Measurements from ENCODE around the gene SORT1.

DNA sequence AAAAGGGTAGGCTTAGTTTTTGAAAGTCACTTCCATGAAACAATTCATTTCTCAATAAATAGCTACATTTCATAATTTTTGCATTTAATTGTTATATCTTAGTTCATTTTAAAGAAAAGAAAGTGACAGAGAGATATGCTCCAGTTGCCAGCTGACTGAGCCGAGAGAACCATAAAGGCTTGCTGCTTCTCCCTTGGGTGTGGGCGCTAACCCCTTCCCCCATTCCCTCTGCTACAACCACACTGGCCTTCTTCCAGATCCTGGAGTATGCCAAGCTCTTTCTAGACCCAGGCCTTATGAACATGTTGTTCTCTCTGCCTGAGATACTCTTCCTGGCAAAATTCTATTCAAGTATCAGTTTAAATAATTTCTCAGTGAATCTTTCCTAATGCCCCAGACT is 12.3 kb downstream of the SORT1 start:
- TF ChIP-seq, protein P1, sequence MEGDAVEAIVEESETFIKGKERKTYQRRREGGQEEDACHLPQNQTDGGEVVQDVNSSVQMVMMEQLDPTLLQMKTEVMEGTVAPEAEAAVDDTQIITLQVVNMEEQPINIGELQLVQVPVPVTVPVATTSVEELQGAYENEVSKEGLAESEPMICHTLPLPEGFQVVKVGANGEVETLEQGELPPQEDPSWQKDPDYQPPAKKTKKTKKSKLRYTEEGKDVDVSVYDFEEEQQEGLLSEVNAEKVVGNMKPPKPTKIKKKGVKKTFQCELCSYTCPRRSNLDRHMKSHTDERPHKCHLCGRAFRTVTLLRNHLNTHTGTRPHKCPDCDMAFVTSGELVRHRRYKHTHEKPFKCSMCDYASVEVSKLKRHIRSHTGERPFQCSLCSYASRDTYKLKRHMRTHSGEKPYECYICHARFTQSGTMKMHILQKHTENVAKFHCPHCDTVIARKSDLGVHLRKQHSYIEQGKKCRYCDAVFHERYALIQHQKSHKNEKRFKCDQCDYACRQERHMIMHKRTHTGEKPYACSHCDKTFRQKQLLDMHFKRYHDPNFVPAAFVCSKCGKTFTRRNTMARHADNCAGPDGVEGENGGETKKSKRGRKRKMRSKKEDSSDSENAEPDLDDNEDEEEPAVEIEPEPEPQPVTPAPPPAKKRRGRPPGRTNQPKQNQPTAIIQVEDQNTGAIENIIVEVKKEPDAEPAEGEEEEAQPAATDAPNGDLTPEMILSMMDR (IDR thresholded peaks at IDR 0.05; ENCODE audit: low read depth, low read length), result no peak
- TF ChIP-seq EZH2phosphoT487 (IDR thresholded peaks at IDR 0.05; ENCODE audit: low read depth), result no peak
